ENCODE results near the gene ASIC1. TPM values are rescaled to one million over a fixed set of nuclear protein-coding genes. Genes with fewer than 3 reads are reported as not detected.

ASIC1 gene
- polyA plus RNA-seq, 1 experiment, result 7.0 TPM

DNA sequence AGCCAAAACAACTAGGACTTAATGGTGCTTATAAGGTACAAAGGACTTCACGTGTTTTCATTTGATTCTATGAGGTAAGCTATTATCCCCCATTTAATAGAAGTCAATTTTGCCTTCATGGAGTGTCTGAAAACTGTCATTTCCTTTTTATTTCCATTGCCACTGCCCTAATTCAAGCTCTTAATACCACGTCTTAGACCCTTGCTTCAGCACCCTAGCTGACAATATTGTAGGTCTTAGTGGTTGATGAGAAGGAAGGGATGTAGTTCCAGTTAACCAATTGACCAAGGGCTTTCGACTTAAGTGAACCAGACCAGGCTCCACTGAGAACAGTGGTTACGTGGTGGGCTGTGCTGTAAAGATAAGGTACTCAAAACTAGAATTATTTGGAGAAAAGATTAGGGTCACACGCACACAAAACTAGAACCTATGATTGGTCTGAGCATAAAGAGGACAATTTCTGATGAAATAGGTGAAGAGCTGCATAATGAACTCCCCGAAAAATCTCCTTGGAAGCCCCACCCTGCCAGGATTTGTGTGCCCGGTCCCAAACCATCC lies 9.6 kb upstream of the ASIC1 start:
- DNase-seq (ENCODE audit: low read depth), result no peak
- Histone ChIP-seq H3K27me3 (ENCODE audit: control insufficient read depth, insufficient read depth, low read length) (peaks cover 26% of the 10 kb centered on the region), H3K36me3 (ENCODE audit: control insufficient read depth, insufficient read depth, low read length) (no peaks in the 10 kb centered on the region), H3K4me3 (ENCODE audit: low read depth, low read length) (no peak overlapping the region)
- ChIA-PET CTCF (interaction anchor here (1.1 to 10.7 kb wide), 4 partner anchors 8 to 78 kb away, joined by 3 to 301 read pairs (median 32); partner anchors contain the start of gene AQP6), POLR2A (no interaction called here)
- TF ChIP-seq, protein P1, sequence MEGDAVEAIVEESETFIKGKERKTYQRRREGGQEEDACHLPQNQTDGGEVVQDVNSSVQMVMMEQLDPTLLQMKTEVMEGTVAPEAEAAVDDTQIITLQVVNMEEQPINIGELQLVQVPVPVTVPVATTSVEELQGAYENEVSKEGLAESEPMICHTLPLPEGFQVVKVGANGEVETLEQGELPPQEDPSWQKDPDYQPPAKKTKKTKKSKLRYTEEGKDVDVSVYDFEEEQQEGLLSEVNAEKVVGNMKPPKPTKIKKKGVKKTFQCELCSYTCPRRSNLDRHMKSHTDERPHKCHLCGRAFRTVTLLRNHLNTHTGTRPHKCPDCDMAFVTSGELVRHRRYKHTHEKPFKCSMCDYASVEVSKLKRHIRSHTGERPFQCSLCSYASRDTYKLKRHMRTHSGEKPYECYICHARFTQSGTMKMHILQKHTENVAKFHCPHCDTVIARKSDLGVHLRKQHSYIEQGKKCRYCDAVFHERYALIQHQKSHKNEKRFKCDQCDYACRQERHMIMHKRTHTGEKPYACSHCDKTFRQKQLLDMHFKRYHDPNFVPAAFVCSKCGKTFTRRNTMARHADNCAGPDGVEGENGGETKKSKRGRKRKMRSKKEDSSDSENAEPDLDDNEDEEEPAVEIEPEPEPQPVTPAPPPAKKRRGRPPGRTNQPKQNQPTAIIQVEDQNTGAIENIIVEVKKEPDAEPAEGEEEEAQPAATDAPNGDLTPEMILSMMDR (IDR thresholded peaks at IDR 0.05; ENCODE audit: insufficient read depth, low read depth, low read length), result no peak

DNA sequence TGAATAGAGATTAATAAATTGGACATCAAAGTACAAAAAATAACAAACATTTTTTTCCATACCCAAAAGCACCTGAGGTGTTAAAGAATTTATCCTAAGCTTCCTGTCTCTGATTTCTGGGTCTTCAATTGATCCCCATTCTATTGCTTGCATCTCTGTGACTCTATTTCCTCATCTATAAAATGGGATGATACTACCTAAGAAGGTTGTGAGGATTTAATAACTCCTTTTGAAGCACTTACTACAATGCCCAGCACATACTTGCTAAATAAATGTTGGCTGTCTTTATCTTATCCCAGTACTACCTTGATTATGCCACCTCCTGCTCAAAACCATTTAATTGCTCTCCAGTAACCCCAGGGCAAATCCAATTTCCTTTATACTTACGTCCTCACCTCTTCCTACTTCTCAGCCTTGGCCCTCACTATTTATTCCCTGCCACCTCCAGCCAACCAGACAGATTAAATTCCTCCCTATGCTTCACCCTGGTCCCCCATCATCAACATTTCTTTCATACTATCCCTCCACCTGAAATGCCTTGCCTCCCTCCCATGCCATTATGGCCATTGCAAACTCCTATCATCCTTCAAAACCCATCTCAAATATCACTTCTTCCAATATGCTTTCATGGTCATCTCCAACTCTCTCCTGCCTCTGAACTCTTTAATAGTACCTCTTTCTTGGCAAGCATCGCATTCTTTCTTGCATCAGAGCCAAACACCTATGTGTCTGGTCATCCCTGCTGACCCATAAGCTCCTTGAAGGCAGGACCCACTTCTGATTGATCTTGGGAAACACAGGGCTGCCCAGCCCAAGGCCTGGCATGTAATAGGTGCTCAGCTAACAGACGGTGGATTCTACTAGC lies 7.9 kb upstream of the ASIC1 start:
- H3K36me3 ChIP-seq (ENCODE audit: control insufficient read depth, insufficient read depth, low read length), result no peaks in the 10 kb centered on the region
- POLR2A ChIA-PET, result interaction anchor here (0.7 kb wide), 1 partner anchor 13 kb away, joined by 3 read pairs; no protein-coding TSS in a partner anchor
- DNase-seq (ENCODE audit: low read depth), result no peak
- TF ChIP-seq, protein P1 (IDR thresholded peaks at IDR 0.05; ENCODE audit: insufficient read depth, low read depth, low read length), result no peak
- CTCF ChIA-PET, result interaction anchor here (0.6 to 10.7 kb wide), 6 partner anchors 11 to 79 kb away, joined by 3 to 301 read pairs (median 6); partner anchors contain the start of gene AQP6
- H3K4me3 ChIP-seq (ENCODE audit: low read depth, low read length), result no peak overlapping the region
- peaks cover 29% of the 10 kb centered on the region for H3K27me3 ChIP-seq (ENCODE audit: control insufficient read depth, insufficient read depth, low read length)

DNA sequence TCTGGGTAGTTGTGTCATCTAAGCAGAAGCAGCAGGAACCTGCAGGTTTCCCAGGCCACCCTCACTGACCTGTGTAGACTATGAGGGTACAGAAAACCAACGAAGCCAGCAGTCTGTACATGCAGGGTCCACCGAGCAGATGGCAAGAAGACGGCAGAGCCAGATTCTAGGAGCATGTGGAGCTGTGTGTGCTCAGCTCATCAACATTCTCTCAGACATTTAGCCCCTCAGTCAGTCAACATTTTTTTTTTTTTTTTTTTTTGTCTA lies 7.3 kb upstream of the ASIC1 start:
- ChIA-PET CTCF (interaction anchor here (0.6 to 10.7 kb wide), 5 partner anchors 12 to 80 kb away, joined by 3 to 301 read pairs (median 8); partner anchors contain the start of gene AQP6), POLR2A (interaction anchor here (0.7 kb wide), 1 partner anchor 12 kb away, joined by 3 read pairs; no protein-coding TSS in a partner anchor)
- H3K4me3 ChIP-seq (ENCODE audit: low read depth, low read length), result no peak overlapping the region
- no peaks in the 10 kb centered on the region for H3K36me3 ChIP-seq (ENCODE audit: control insufficient read depth, insufficient read depth, low read length)
- peaks cover 29% of the 10 kb centered on the region for H3K27me3 ChIP-seq (ENCODE audit: control insufficient read depth, insufficient read depth, low read length)
- TF ChIP-seq, protein P1 (IDR thresholded peaks at IDR 0.05; ENCODE audit: insufficient read depth, low read depth, low read length), result no peak
- DNase-seq (ENCODE audit: low read depth), result no peak

DNA sequence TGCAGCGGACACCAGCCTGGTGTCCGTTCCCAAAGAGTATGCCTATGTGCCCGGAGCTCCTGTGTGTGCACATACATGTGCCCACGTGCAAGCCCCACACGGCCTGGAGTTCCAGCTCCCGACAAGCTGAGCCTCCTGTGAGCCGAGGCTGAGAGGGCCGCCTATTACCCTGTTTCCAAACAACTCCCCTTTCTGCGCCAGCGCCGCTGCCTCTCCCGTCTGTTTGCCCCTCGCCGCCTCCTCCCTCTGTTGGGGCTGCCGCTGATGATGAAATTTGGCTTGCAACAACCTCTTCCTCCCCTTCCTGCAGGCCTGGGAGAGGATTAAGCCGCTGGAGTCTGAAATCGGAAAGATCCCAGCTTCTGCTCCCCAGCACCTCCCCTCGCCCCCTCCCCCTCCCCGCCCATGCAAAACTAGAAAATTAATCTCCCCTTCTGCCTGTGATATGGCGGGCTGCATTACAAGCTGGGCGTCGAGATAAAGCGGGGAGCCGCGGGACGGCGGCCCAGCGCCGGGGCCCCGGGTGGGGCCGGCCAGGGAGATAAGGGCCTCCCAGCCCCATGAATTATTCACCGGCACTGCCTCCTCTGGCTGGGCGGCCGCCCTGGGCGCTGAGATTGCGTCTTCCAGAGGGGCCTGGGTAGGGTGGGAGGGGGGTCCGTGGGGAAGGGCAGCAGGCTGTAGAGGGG lies 6.8 kb upstream of the ASIC1 start:
- DNase-seq (ENCODE audit: low read depth), result no peak
- Histone ChIP-seq H3K27me3 (ENCODE audit: control insufficient read depth, insufficient read depth, low read length) (peaks cover 29% of the 10 kb centered on the region), H3K36me3 (ENCODE audit: control insufficient read depth, insufficient read depth, low read length) (no peaks in the 10 kb centered on the region), H3K4me3 (ENCODE audit: low read depth, low read length) (peak overlapping the region; percentile 1; the same call in 1 of the 2 replicates)
- TF ChIP-seq, protein P1 (IDR thresholded peaks at IDR 0.05; ENCODE audit: insufficient read depth, low read depth, low read length), result no peak
- ChIA-PET POLR2A (interaction anchor here (0.7 kb wide), 2 partner anchors 12 to 82 kb away, joined by 3 to 4 read pairs; no protein-coding TSS in a partner anchor), CTCF (interaction anchor here (0.6 to 10.7 kb wide), 6 partner anchors 12 to 80 kb away, joined by 3 to 301 read pairs (median 6); partner anchors contain the start of gene AQP6)
